Activated effector memory CD4-positive, alpha-beta T cell treated with anti-CD3 and anti-CD28 coated beads, Interleukin-2, amount 50 U/mL, for 16 hours (primary cell): ENCODE measurements around the gene LRMDA.

Experiments used
- DNase-seq: peaks from one replicate; pipeline ENCODE4 v3.0.0-alpha.2; 2020

Gene LRMDA

DNA sequence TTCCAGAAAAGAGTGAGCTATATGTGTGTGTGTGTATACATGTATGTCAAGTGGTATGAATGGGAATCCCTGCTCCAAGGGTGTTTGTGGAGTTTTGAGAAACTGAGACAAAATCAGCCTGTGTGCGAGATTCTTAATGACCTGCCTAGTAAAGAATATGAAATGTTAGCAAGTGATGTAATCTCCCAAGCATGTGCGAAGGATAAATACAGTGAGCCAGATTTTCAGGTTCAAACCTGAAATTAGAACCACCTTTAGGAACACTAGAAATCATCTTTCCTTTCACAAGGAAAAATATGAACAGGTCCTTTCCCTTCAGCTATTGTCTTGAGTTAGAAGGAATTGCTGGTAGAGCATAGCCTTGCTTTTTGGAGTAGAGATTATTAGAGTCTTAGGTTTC lies 457.6 kb downstream of the LRMDA start:
- no peak for DNase-seq

DNA sequence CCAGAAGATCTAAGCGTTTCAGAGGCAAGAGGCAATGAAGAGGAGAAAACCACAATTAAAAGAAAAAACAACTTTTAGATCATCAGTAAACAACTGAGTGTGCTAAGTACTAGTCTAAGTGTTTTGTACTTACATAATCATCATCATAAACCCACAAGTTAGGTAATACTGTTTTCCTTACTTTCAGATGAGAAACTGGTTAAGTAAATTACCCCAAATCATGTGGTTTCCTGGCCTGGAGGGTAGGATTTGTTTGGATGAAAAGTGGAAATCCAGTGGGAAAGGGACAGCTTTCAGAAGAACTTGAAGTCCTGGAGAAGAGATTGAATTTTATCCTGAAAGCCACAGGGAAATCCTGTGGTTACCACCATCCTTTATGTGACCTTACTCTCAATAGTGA lies 463.3 kb downstream of the LRMDA start:
- DNase-seq = no peak

DNA sequence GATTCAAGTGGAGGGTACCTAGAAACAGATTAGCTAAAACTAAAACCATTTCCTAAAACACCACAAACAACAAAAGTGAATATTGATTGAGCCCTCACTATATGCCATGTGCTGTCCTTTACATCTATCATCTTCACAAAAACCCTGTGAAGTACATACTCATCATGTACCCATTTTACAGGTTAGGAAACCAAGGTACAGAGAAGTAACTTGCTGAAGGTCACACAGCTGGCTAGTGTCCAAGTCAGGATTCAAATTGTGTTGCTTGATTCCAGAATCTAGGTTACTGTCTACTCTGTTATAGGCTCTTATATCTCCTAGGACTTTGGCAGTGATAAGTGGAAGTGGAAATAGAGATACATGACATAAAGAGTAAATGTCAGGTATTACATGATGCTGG lies 463.8 kb downstream of the LRMDA start:
- DNase-seq = no peak

DNA sequence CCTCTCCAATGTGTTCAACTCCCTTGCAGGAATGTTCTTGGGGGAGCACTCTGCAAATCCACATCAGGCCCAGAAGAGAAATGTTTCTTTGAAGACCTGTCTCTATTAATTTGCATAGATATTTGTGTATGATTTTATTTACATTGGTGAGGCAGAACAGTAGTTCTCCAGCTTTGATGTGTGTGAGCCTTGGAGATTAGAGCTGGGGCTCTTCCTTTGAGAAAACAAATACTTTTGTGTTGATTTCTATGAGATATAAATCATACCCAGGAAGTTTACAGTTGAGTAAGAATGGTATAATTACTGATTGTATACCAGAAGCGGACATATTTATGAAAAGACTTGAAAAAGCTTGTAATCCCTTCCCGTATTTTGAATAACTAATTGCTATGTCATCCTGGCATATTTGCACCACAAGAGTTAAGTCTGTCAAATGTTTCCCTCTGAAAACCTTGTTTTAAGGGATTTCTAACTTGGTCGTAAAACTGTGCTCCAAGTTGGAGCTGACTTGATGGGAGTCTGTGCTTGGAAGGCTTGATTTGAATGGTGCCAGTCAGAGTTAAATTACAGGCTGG lies 468.5 kb downstream of the LRMDA start:
- no peak for DNase-seq

GRCh38 chr10:75902816-75903215 lies 471.4 kb downstream of the LRMDA start:
- no peak for DNase-seq

DNA sequence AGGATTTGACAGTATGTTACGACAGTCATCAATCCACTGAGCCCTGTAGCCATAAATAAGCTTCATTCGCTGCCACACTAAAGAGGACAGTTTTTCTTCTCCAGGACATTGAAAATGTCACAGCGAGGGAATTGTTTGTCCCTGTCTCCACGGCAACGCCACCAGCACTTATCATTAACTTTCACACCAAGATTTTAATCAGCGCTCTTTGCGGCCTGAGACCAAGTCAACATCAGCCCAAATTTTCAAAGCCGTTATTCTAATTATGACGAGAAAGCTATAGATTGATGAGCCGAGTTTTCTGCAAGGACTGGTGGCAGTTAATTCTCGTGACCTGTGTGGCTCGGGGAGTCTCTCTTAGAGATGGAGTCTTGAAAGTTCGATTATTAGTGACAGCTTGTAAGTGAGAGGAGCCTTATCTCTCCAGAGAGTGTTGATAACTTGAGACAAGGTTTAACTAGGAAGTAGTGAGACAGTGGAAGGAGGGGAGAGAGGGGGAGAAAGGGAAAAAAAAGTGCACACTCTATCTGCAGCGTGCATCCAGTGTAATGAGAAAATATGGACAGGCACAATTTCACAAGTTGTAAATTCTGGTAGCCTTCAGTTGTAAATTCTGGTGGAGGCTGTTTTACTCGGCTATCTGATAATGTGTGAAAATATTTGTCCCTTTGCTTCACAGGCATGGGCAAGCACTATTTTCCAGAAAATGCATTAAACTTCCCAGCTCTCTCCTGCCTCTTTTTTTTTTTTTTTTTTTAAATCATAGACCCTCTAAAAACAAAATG lies 473.3 kb downstream of the LRMDA start:
- no peak for DNase-seq

DNA sequence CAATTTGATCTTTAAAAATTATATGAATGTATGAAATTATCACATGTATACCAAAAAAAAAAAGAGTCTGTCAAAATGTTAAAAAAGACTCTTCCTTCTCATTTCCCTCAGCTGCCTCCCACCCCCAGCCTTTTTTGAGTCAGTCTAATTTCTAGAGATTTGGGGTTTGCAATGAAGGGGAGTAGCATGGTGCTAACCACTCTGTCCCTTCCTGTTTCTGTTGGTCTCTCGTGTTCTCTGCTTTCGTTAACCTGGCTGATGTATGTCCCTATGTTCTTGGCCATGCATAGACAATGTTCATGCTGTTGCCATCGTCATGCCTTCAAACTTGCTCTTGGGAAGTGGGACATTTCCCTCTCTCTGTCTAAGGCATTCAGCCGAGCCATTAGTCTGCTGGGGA lies 474.1 kb downstream of the LRMDA start:
- DNase-seq = no peak

- no peak for DNase-seq
These were observed 478.6 kb downstream of the LRMDA start for GRCh38 chr10:75910032-75910431.

DNA sequence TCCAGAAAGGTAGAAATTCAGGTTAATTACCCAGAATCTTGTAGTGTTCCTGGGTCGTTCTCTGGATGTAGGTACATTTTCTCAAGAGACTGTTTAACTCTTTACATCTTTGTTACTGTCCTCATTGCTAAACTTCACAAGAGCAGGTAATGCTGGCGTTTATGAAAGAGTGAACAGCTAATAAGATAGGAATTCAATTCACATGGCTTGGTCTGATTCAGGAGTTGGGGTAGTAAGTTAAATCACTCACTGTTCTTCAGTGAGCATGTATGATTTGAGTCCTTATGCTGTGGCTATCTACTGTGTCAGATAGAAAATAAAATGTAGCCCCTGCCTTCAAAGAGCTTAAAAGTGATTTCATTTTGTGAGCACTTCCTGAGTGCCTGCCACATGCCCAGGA lies 480.0 kb downstream of the LRMDA start:
- DNase-seq = no peak

GRCh38 chr10:75916906-75917305 lies 485.5 kb downstream of the LRMDA start:
- DNase-seq = no peak

DNA sequence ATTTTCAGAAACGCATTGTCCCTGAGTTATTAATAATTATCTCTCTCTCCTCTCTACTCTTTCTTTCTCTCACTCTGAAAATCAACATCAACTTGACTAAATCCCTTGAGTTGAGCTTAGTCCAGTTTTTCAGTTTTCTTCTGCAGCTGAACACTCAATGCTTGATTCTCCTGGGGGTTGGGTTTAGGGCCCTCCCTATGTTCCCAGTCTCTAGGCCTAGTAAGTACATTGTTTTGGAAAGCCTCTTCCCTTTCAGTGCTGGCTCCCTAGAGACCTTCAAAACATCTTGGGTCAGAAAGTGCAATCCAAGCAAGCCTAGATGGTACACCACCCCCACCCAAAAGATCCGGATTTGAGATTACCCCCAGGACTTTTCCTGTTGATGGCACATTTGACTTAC lies 488.5 kb downstream of the LRMDA start:
- no peak for DNase-seq

DNA sequence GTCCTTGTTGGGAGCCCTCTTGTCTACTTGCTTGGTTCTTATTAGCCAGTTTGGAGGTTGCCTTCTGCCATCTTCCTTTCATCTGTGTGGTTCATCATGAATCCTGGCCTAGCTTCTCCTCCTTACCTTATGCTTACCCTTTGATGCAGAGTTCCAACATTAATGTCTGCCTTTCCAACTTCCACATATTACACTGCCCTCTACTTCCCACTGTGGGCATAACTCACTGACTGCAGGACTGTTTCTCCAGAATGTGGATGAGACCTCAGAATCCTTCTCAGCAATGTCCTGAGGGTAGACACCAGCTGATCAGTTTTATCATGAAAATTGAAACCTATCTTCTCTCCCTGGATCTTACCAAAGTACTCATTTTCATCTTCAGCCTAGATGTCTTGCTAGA lies 491.0 kb downstream of the LRMDA start:
- DNase-seq = no peak

GRCh38 chr10:75924309-75924902 lies 493.0 kb downstream of the LRMDA start:
- no peak for DNase-seq

GRCh38 chr10:75925999-75926398 lies 494.6 kb downstream of the LRMDA start:
- DNase-seq = no peak

DNA sequence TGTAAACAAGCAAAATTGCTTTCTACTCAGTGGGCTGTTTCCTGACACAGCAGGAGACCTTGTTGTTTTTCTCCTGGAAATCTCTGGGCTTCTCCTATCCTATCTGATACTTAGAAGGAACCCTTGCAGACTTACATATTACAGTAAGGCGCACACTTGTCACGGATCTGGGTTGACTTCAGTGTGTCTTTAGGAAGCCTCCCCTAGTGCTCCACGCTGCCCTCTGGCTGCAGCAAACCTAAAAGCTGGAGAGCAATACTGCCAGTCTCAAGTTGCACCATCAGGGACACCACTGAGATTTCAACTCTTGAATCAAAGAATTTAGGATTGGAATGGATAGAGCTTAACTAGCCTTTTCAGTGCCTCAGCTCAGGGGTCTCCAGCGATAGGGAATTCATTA lies 495.3 kb downstream of the LRMDA start:
- no peak for DNase-seq

DNA sequence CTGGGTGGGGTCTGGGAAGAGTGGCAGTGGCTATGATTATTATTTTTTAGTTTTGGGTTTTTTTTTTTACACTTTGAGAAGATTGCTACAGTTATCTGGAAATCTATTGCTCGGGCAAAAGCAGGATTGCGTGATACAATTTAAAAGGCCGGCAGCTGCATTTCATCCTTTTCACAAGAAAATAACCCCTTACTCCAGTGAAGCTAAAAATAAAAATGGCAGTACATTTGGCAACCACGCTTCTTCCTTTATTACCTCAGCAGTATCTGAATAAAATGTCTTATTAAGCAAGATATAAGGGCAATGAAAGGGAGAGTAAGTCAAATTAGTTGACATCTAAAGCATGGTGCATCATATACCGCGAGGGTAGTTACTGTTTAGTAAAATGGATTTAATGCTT lies 496.8 kb downstream of the LRMDA start:
- DNase-seq = no peak

- DNase-seq = no peak
These were observed 498.3 kb downstream of the LRMDA start for GRCh38 chr10:75929630-75930161.

DNA sequence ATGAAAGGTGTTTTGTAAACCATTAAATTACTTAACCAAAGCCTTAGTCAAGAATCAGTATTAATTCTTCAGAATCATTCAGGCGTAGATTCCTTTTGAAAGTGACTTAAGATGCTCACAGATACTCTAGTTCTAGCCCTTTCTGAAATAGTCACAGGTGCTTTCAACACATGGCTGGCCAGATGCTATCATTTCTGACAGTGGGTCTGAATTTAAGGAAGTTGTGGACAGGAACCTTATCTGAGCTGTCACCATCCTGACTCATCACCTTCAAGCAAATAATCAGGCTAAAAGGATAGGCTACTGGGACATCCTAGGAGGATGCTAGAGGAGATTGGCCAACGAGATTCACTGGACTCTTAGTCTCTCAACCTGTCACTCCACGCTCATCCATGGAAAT lies 501.5 kb downstream of the LRMDA start:
- no peak for DNase-seq

DNA sequence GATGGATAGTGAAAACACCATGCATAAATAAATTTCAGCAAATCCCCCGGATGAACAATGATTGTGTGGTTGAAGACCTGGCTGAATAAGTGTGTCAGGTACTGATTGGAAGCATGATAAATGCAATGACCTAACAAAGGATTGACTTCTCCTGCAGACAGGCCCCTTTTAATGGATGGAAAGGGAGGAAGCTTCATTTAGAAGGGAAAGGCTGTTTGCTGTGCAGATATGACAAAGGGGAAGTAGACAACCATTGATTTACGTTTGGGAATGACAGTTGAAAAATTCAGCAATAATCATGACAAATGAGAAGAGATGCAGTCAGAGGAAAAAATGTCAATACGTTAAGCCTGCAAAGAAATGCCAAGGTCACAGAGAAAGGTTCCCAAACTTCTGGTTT lies 503.8 kb downstream of the LRMDA start:
- no peak for DNase-seq

- no peak for DNase-seq
These were observed 504.4 kb downstream of the LRMDA start for GRCh38 chr10:75935650-75936400.

DNA sequence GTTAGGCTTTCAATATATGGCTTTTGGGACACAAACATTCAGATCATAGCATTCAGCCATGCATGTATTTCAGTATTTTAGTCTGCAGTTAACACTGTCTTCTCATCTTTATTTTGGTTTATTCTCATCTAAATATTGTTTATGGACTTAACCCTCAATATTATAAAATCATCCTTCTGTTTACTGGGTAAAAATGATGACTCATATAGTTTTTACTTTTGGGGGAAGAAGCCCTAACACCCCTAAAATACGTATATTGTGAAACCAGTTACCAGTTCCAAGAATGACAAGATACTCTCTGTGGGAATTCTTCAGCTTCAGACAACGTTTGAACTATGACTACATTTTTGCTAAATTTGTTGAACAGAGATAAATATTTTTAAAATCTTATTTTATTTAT lies 505.4 kb downstream of the LRMDA start:
- no peak for DNase-seq

DNA sequence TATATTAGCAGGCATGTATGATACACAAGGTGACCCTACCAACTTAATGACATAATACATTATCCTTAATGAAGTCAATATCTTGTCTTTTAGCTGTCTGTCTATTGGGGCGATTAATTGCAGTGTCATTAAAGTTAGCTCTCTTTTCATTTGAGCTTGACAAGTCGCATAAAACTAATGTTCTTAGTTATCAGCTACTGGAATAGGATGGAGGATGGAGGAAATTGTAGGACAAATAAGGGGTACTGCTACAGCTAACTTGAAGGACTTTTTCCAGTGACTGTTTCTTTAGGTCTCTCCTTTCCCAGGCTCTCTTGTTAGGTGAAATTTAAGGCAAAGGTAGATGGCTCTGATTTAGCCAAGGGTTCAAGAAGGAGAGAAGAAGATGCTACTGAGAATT lies 506.4 kb downstream of the LRMDA start:
- no peak for DNase-seq

GRCh38 chr10:75938380-75939122 lies 507.1 kb downstream of the LRMDA start:
- no peak for DNase-seq
